Heart left ventricle (tissue), 13 donors: ENCODE data around the gene MUC7.

Experiments used
- CTCF ChIP-seq, 12 donors: fragments of 200-600 bp; sonication (generic) in 4 of 12; IDR thresholded peaks; one replicate each; pipeline versions ENCODE4 v1.5.0 to v1.8.0; 2018 to 2022; ENCODE audit warnings: antibody characterized with exemption in 12 of 12, mild to moderate bottlenecking in 5 of 12
- POLR2A ChIP-seq, 2 donors: fragments of 450-650 bp; IDR thresholded peaks; one replicate each; pipeline ENCODE4 v1.6.1; 2017; ENCODE audit warnings: antibody characterized with exemption in 2 of 2, mild to moderate bottlenecking in 2 of 2, moderate library complexity in 2 of 2
- donor health status: ischemic (EF 13 %, LVEDD 7.1; RV severe dilation, severe dysfunction).
- donor health status: DM: no; HTN: yes; CAD: no.
- donor health status: DM: no; HTN: no; CAD: no.
- donor health status: ischemic (EF 25% LVEDD 6.9; RV normal size, moderate dysfunction).
- donor health status: ischemic (EF 25% LVEDD 5.7; RV mildly dilated, moderate dysfunction).
- donor health status: ischemic (EF 35%, LVEDD 5.7; RV mildly dilated, moderate dysfunction).
- donor health status: nonischemic (EF 11% LVEDD 7.7; RV severe dilation, severe dysfunction).
- donor health status: DM: yes; HTN: yes; CAD: no.
- donor health status: PGD.
- donor health status: ischemic (EF 29% LVEDD 5.4; RV normal size, mild dysfunction).
- donor health status: nonischemic (EF 23%, LVEDD 6.1; RV moderate dilation, normal function).

- TF ChIP-seq CTCF (IDR thresholded peaks at IDR 0.05) (no peak), POLR2A (IDR thresholded peaks at IDR 0.05) (no peak)
These were observed 34.8 kb upstream of the MUC7 start for GRCh38 chr4:70437197-70437596.
